Fibroblast of lung (primary cell): ENCODE data around the gene BAMBI. TPM values are rescaled to one million over a fixed set of nuclear protein-coding genes. Genes with fewer than 3 reads are reported as not detected.

ENCODE experiments used
- DNase-seq, 2 donors: peaks; one replicate each; pipeline versions ENCODE4 v3.0.0 to v3.0.0-alpha.2; 2010; ENCODE audit warnings: low read depth in 2 of 2
- H2AFZ ChIP-seq: 2 replicates; pipeline ENCODE4 v1.5.1; 2012; ENCODE audit warnings: low read length, control low read depth, inconsistent platforms
- H3K27ac ChIP-seq: 2 replicates; pipeline ENCODE4 v1.5.1; 2011; ENCODE audit warnings: low read length, control low read depth; ENCODE audit not compliant: insufficient read depth
- H3K27me3 ChIP-seq: 2 replicates; pipeline ENCODE4 v1.5.1; 2011; ENCODE audit warnings: mild to moderate bottlenecking, low read length; ENCODE audit not compliant: control insufficient read depth, insufficient read depth
- H3K36me3 ChIP-seq: 2 replicates; pipeline ENCODE4 v1.5.1; 2011; ENCODE audit warnings: low read length; ENCODE audit not compliant: control insufficient read depth, insufficient read depth
- H3K4me1 ChIP-seq: 2 replicates; pipeline ENCODE4 v1.5.1; 2011; ENCODE audit warnings: low read length; ENCODE audit not compliant: control insufficient read depth, insufficient read depth; ENCODE audit errors: extremely low read depth
- H3K4me2 ChIP-seq: 2 replicates; pipeline ENCODE4 v1.5.1; 2011; ENCODE audit warnings: low read length, control low read depth; ENCODE audit not compliant: insufficient read depth; ENCODE audit errors: extremely low read depth
- H3K4me3 ChIP-seq, 4 experiments: fragments of 200-600 bp in 1 of 4; sonication (generic) in 1 of 4; replicated peaks in 1 of 4; 2 replicates each; pipeline ENCODE4 v1.5.1; 2011 to 2016; ENCODE audit warnings: low read length in 4 of 4, low read depth in 3 of 4, mild to moderate bottlenecking in 3 of 4, control low read depth in 2 of 4, inconsistent platforms in 1 of 4, mixed read lengths in 1 of 4; ENCODE audit not compliant: insufficient read depth in 1 of 4; ENCODE audit errors: control extremely low read depth in 1 of 4
- H3K79me2 ChIP-seq: 2 replicates; pipeline ENCODE4 v1.5.1; 2012; ENCODE audit warnings: mild to moderate bottlenecking, low read length, inconsistent platforms; ENCODE audit not compliant: control insufficient read depth, insufficient read depth
- H3K9ac ChIP-seq: 2 replicates; pipeline ENCODE4 v1.5.1; 2011; ENCODE audit warnings: mild to moderate bottlenecking, low read length, control low read depth; ENCODE audit not compliant: insufficient read depth
- H3K9me3 ChIP-seq: 2 replicates; pipeline ENCODE4 v1.5.1; 2012; ENCODE audit warnings: low read depth, low read length; ENCODE audit not compliant: control insufficient read depth, insufficient read depth
- H4K20me1 ChIP-seq: 2 replicates; pipeline ENCODE4 v1.5.1; 2011; ENCODE audit warnings: low read length; ENCODE audit not compliant: control insufficient read depth, insufficient read depth; ENCODE audit errors: extremely low read depth
- EZH2 ChIP-seq: IDR thresholded peaks from 2 replicates; pipeline ENCODE4 v1.5.1; 2012; ENCODE audit warnings: low read length, control low read depth, mild to moderate bottlenecking; ENCODE audit errors: missing control alignments
- polyA plus RNA-seq, 2 donors: library from polyadenylated mRNA; depleted of rRNA in 1 of 2; stranded (reverse) in 1 of 2; unstranded in 1 of 2; fragments of >200 nt; gene quantifications; 2 replicates each; pipeline ENCODE4 v1.2.1, GENCODE V29; 2011 to 2012; ENCODE audit warnings: missing spikeins in 1 of 2
- total RNA-seq: library from RNA; depleted of rRNA; stranded (reverse); fragments of >200 nt; gene quantifications from 2 replicates; pipeline ENCODE4 v1.2.1, GENCODE V29; 2014
- TF ChIP-seq, protein P1 (sequence below), 2 donors: IDR thresholded peaks in 1 of 2; conservative IDR thresholded peaks in 1 of 2; 1 replicate in 1 of 2; 2 replicates in 1 of 2; pipeline ENCODE4 v1.5.1; 2011 to 2012; ENCODE audit warnings: low read length in 2 of 2, control low read depth in 1 of 2, inconsistent platforms in 1 of 2, low read depth in 1 of 2, mild to moderate bottlenecking in 1 of 2

BAMBI gene
- total and polyA plus RNA-seq, 2 donors (not counting 1 experiment from before 2014, with no cell fraction given) = 4.6 to 17.8 TPM

DNA sequence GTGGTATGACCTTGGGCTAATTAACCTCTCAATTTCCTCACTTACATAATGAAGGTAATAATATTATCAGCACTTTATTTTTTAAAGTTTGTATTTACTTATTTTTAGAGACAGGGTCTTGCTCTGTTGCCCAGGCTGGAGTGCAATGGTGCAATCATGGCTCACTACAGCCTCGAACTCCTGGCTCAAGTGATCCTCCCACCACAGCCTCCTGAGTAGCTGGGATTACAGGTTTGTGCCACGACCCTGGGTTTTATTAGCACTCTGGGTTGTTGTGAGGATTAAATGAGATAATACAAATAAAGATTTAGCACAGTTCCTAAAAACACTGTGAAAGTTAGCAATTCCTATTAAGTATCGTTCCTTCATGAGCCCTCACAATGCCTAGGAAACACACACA, 14.7 kb downstream of the BAMBI start:
- Histone ChIP-seq H3K4me1 (no peaks in the 10 kb centered on the region), H3K4me2 (no peak overlapping the region), H3K9me3 (no peaks in the 10 kb centered on the region), H3K9ac (no peak overlapping the region), H2AFZ (no peak overlapping the region), H3K27ac (no peak overlapping the region), H3K4me3 (no peak overlapping the region), H3K27me3 (no peaks in the 10 kb centered on the region), H3K79me2 (no peaks in the 10 kb centered on the region), H3K36me3 (no peaks in the 10 kb centered on the region), H4K20me1 (no peaks in the 10 kb centered on the region)
- no peak for DNase-seq
- TF ChIP-seq EZH2 = no peak
- TF ChIP-seq, protein P1, sequence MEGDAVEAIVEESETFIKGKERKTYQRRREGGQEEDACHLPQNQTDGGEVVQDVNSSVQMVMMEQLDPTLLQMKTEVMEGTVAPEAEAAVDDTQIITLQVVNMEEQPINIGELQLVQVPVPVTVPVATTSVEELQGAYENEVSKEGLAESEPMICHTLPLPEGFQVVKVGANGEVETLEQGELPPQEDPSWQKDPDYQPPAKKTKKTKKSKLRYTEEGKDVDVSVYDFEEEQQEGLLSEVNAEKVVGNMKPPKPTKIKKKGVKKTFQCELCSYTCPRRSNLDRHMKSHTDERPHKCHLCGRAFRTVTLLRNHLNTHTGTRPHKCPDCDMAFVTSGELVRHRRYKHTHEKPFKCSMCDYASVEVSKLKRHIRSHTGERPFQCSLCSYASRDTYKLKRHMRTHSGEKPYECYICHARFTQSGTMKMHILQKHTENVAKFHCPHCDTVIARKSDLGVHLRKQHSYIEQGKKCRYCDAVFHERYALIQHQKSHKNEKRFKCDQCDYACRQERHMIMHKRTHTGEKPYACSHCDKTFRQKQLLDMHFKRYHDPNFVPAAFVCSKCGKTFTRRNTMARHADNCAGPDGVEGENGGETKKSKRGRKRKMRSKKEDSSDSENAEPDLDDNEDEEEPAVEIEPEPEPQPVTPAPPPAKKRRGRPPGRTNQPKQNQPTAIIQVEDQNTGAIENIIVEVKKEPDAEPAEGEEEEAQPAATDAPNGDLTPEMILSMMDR (conservative IDR thresholded peaks at IDR 0.05 in 1 of 2, IDR thresholded peaks at IDR 0.05 in 1 of 2; ENCODE audit: low read depth in 1 of 2, low read length in 2 of 2) = no peak

DNA sequence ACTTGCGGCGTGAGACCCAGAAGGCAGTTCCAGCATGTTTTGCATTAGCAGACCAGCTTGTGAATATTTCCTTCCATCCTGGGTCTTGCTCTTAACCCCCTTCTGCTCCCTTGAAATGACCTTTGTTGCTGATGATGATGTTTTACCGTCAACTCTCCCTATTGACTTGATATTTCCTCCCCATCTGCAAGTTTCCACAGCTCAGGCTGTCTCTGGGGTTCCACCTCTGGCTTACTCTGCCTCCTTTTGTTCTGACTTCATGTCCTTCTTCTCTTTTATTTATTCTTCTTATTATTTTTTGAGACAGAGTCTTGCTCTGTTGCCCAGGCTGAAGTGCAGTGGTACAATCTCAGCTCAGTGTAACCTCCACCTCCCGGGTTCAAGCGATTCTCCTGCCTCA, 17.2 kb downstream of the BAMBI start:
- Histone ChIP-seq H3K4me2 (no peak overlapping the region), H3K79me2 (no peaks in the 10 kb centered on the region), H3K27me3 (no peaks in the 10 kb centered on the region), H3K9me3 (no peaks in the 10 kb centered on the region), H3K9ac (no peak overlapping the region), H4K20me1 (no peaks in the 10 kb centered on the region), H2AFZ (no peak overlapping the region), H3K4me3 (no peak overlapping the region), H3K27ac (no peak overlapping the region), H3K4me1 (no peaks in the 10 kb centered on the region), H3K36me3 (no peaks in the 10 kb centered on the region)
- no peak for DNase-seq
- no peak for TF ChIP-seq EZH2
- TF ChIP-seq, protein P1 (conservative IDR thresholded peaks at IDR 0.05 in 1 of 2, IDR thresholded peaks at IDR 0.05 in 1 of 2; ENCODE audit: low read depth in 1 of 2, low read length in 2 of 2) = no peak

DNA sequence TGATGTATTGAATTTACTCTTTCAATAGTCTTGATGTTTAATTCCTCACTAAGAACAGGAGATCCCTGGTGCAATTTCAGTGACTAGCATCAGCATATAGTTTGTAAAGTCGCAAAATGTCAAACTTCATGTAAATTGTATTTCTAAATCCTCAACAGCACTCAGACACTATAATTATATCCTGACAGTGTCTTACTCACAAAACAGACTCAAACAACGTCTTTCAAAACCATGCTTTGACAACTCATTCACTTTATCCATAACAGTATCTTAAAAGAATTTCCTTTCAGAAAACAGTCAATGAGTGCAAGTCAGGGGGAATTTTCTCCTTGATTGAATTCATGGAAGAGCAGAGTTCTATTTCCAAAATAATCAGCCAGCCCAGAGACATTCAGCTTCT, 20.8 kb downstream of the BAMBI start:
- Histone ChIP-seq H3K4me3 (no peak overlapping the region), H3K27me3 (no peaks in the 10 kb centered on the region), H3K79me2 (no peaks in the 10 kb centered on the region), H2AFZ (no peak overlapping the region), H3K36me3 (no peaks in the 10 kb centered on the region), H3K27ac (no peak overlapping the region), H3K9me3 (no peaks in the 10 kb centered on the region), H3K4me1 (no peaks in the 10 kb centered on the region), H3K9ac (no peak overlapping the region), H3K4me2 (no peak overlapping the region), H4K20me1 (no peaks in the 10 kb centered on the region)
- TF ChIP-seq, protein P1 (conservative IDR thresholded peaks at IDR 0.05 in 1 of 2, IDR thresholded peaks at IDR 0.05 in 1 of 2; ENCODE audit: low read depth in 1 of 2, low read length in 2 of 2) = no peak
- TF ChIP-seq EZH2 = no peak
- DNase-seq = no peak
